ENCODE measurements around the gene POMP. TPM values are rescaled to one million over a fixed set of nuclear protein-coding genes. Genes with fewer than 3 reads are reported as not detected.

The POMP gene
- total RNA-seq, 3 donors from 2014 or later = 56.9 to 68.4 (median 60.2) TPM

GRCh38 chr13:28622286-28622685 lies 36.6 kb upstream of the POMP start:
- peak; percentile 25 for ATAC-seq
- H3K4me1 ChIP-seq (ENCODE audit: low read depth) = no peaks in the 10 kb centered on the region
- no peak for TF ChIP-seq CTCF (IDR thresholded peaks at IDR 0.05)
- H3K9me3 ChIP-seq = no peaks in the 10 kb centered on the region
- peak in 1 of 3 donors; percentile 16 for DNase-seq
- intact Hi-C loops (cut with DNase I, micrococcal nuclease) = loop anchor here in 1 of 2 donors (5.0 kb wide), 1 partner anchor 240 kb away; no protein-coding TSS in a partner anchor
- H3K36me3 ChIP-seq (ENCODE audit: low read depth) = no peaks in the 10 kb centered on the region
- no peak overlapping the region for H3K4me3 ChIP-seq

- Histone ChIP-seq H3K36me3 (ENCODE audit: low read depth) (no peaks in the 10 kb centered on the region), H3K9me3 (no peaks in the 10 kb centered on the region), H3K4me1 (ENCODE audit: low read depth) (no peaks in the 10 kb centered on the region), H3K4me3 (no peak overlapping the region)
- DNase-seq (no peak), ATAC-seq (no peak)
- TF ChIP-seq CTCF (IDR thresholded peaks at IDR 0.05) = no peak
- intact Hi-C loops (cut with DNase I, micrococcal nuclease) = loop anchor here in 1 of 2 donors (5.0 kb wide), 1 partner anchor 242 kb away; no protein-coding TSS in a partner anchor
These were observed 34.9 kb upstream of the POMP start for GRCh38 chr13:28623782-28624706.

- intact Hi-C loops (cut with DNase I, micrococcal nuclease) = loop anchor here in 1 of 2 donors (5.0 kb wide), 1 partner anchor 243 kb away; no protein-coding TSS in a partner anchor
- no peak for TF ChIP-seq CTCF (IDR thresholded peaks at IDR 0.05)
- Histone ChIP-seq H3K4me3 (no peak overlapping the region), H3K9me3 (no peaks in the 10 kb centered on the region), H3K4me1 (ENCODE audit: low read depth) (no peaks in the 10 kb centered on the region), H3K36me3 (ENCODE audit: low read depth) (no peaks in the 10 kb centered on the region)
- DNase-seq = no peak
- ATAC-seq = no peak
These were observed 34.1 kb upstream of the POMP start for GRCh38 chr13:28624707-28625432.

GRCh38 chr13:28626266-28626665 lies 32.7 kb upstream of the POMP start:
- no peaks in the 10 kb centered on the region for H3K36me3 ChIP-seq (ENCODE audit: low read depth)
- no peaks in the 10 kb centered on the region for H3K9me3 ChIP-seq
- DNase-seq (no peak), ATAC-seq (no peak)
- no peak for TF ChIP-seq CTCF (IDR thresholded peaks at IDR 0.05)
- no peaks in the 10 kb centered on the region for H3K4me1 ChIP-seq (ENCODE audit: low read depth)
- intact Hi-C loops (cut with DNase I, micrococcal nuclease) = no loop called here
- no peak overlapping the region for H3K4me3 ChIP-seq

- Histone ChIP-seq H3K36me3 (ENCODE audit: low read depth) (no peaks in the 10 kb centered on the region), H3K4me3 (no peak overlapping the region), H3K9me3 (no peaks in the 10 kb centered on the region), H3K4me1 (ENCODE audit: low read depth) (no peaks in the 10 kb centered on the region)
- TF ChIP-seq CTCF (IDR thresholded peaks at IDR 0.05) = no peak
- intact Hi-C loops (cut with DNase I, micrococcal nuclease) = no loop called here
- ATAC-seq = no peak
- DNase-seq = no peak
These were observed 30.7 kb upstream of the POMP start for GRCh38 chr13:28628241-28628640.
